K562 (cell line): ENCODE measurements around the gene CLC. TPM values are rescaled to one million over a fixed set of nuclear protein-coding genes. Genes with fewer than 3 reads are reported as not detected.

ENCODE experiments used
- ATAC-seq: fragments of 200-7000 bp; cut with Tn5 transposase; 3 replicates; pipeline ENCODE4 v1.9.1; 2020; ENCODE audit warnings: moderate library complexity
- BruUV-seq: library from RNA; stranded (reverse); fragments of 400-500 nt; replicated peaks from 2 replicates; lab custom pipeline; 2021; lab: Mats Ljungman, UMichigan
- CTCF ChIA-PET: fragments of 300-600 bp; formaldehyde crosslinking; extraction: SDS; loops from one replicate; lab custom pipeline; 2021; ENCODE audit warnings: low intra/inter-chr PET ratio; lab: Yijun Ruan, JAX
- POLR2A ChIA-PET: fragments of 300-600, 350-650 bp; sonication (Branson Sonifier 250); formaldehyde crosslinking; extraction: SDS; loops from one replicate; lab custom pipeline; 2021; ENCODE audit warnings: antibody characterized with exemption, inconsistent platforms; lab: Yijun Ruan, JAX
- DNase-seq, 4 experiments: peaks; one replicate each; pipeline versions ENCODE4 v3.0.0 to v3.0.0-alpha.2; 2011 to 2018; ENCODE audit warnings: low spot score in 3 of 4, mixed read lengths in 3 of 4; ENCODE audit errors: extremely low read depth in 1 of 4
- FAIRE-seq: peaks from 2 replicates; lab custom pipeline; 2011; peaks lifted over from hg19 to GRCh38; lab: Jason Lieb, UNC
- H2AFZ ChIP-seq: 2 replicates; pipeline ENCODE4 v1.6.0; 2011; ENCODE audit warnings: low read depth, low read length, control low read depth, inconsistent platforms
- H3K27ac ChIP-seq: fragments of 200-600 bp; 3 replicates; pipeline ENCODE4 v1.8.0; 2011; ENCODE audit warnings: low read depth, mild to moderate bottlenecking, control low read depth, inconsistent platforms, low read length, moderate library complexity, mixed read lengths; ENCODE audit errors: extremely low read depth
- H3K27me3 ChIP-seq, 2 experiments: fragments of 300-600 bp in 1 of 2; 2 replicates in 1 of 2; 3 replicates in 1 of 2; pipeline versions ENCODE4 v1.6.0 to v1.8.0; 2011; ENCODE audit warnings: inconsistent platforms in 2 of 2, low read length in 2 of 2, mild to moderate bottlenecking in 1 of 2, mixed read lengths in 1 of 2, moderate library complexity in 1 of 2; ENCODE audit not compliant: control insufficient read depth in 2 of 2, insufficient read depth in 2 of 2
- H3K36me3 ChIP-seq: fragments of 300-600 bp; 3 replicates; pipeline ENCODE4 v1.8.0; 2011; ENCODE audit warnings: mild to moderate bottlenecking, low read length, inconsistent platforms; ENCODE audit not compliant: control insufficient read depth, insufficient read depth
- H3K4me1 ChIP-seq, 2 experiments: fragments of 200-600 bp in 1 of 2; replicated peaks in 1 of 2; 2 replicates in 1 of 2; 3 replicates in 1 of 2; pipeline versions ENCODE4 v1.5.1 to v1.8.0; 2011; ENCODE audit warnings: inconsistent platforms in 2 of 2, low read length in 2 of 2, mild to moderate bottlenecking in 1 of 2, mixed read lengths in 1 of 2, moderate library complexity in 1 of 2; ENCODE audit not compliant: control insufficient read depth in 2 of 2, insufficient read depth in 2 of 2
- H3K4me2 ChIP-seq: 2 replicates; pipeline ENCODE4 v1.6.1; 2011; ENCODE audit warnings: low read length, control low read depth, inconsistent platforms, mixed read lengths; ENCODE audit not compliant: insufficient read depth
- H3K4me3 ChIP-seq: fragments of 200-600 bp; sonication (generic), shearing (Covaris generic); 2 replicates; pipeline ENCODE4 v1.5.1; 2016; ENCODE audit warnings: control low read depth, inconsistent platforms
- H3K79me2 ChIP-seq: fragments of 200-600 bp; 3 replicates; pipeline ENCODE4 v1.8.0; 2011; ENCODE audit warnings: low read length, inconsistent platforms; ENCODE audit not compliant: control insufficient read depth, insufficient read depth
- H3K9ac ChIP-seq, 2 experiments: 2 replicates each; pipeline versions ENCODE4 v1.6.0 to v1.6.1; 2011; ENCODE audit warnings: low read depth in 2 of 2, low read length in 2 of 2, control low read depth in 1 of 2, inconsistent platforms in 1 of 2, mild to moderate bottlenecking in 1 of 2, mixed read lengths in 1 of 2; ENCODE audit not compliant: insufficient read depth in 1 of 2
- H3K9me1 ChIP-seq: one replicate; pipeline ENCODE4 v1.6.0; 2011; ENCODE audit warnings: inconsistent platforms, mild to moderate bottlenecking, low read length, moderate library complexity; ENCODE audit not compliant: control insufficient read depth, insufficient read depth
- H3K9me3 ChIP-seq: replicated peaks from 2 replicates; pipeline ENCODE4 v1.5.1; 2011; ENCODE audit warnings: low read depth, low read length, inconsistent platforms; ENCODE audit not compliant: control insufficient read depth, insufficient read depth
- H4K20me1 ChIP-seq: replicated peaks from 2 replicates; pipeline ENCODE4 v1.6.1; 2011; ENCODE audit warnings: low read length, inconsistent platforms, mixed read lengths; ENCODE audit not compliant: control insufficient read depth, insufficient read depth
- CBX2 ChIP-seq: fragments of 200-600 bp; sonication (generic); IDR thresholded peaks from one replicate; pipeline ENCODE4 v1.6.1; 2012; ENCODE audit warnings: mild to moderate bottlenecking, low read length, inconsistent platforms; ENCODE audit not compliant: insufficient read depth, poor library complexity, severe bottlenecking
- ETV6 ChIP-seq, 3 experiments: fragments of 150-350 bp in 1 of 3; sonication (generic) in 1 of 3; formaldehyde crosslinking in 1 of 3; IDR thresholded peaks; 2 replicates each; pipeline versions ENCODE4 v1.6.1 to v1.8.0; 2014 to 2022; ENCODE audit warnings: borderline replicate concordance in 2 of 3, low read depth in 2 of 3, antibody characterized with exemption in 1 of 3, low read length in 1 of 3, mild to moderate bottlenecking in 1 of 3, missing genetic modification reagents in 1 of 3
- GTF3C2 ChIP-seq: IDR thresholded peaks from 3 replicates; pipeline ENCODE4 v1.6.1; 2011; ENCODE audit warnings: borderline replicate concordance, mild to moderate bottlenecking, moderate library complexity; ENCODE audit not compliant: insufficient read length; ENCODE audit errors: extremely low read depth
- KAT7 ChIP-seq: sonication (generic); formaldehyde crosslinking; IDR thresholded peaks from 2 replicates; pipeline ENCODE4 v1.8.0; 2022; ENCODE audit warnings: missing genetic modification reagents, mild to moderate bottlenecking, borderline replicate concordance
- NFIX ChIP-seq: fragments of 250-450 bp; sonication (Bioruptor Pico); IDR thresholded peaks from 2 replicates; pipeline ENCODE4 v1.4.0; 2020; ENCODE audit warnings: low read depth, mild to moderate bottlenecking, moderate library complexity
- SMAD1 ChIP-seq: fragments of 150-350 bp; IDR thresholded peaks from 2 replicates; pipeline ENCODE4 v1.6.1; 2014; ENCODE audit warnings: low read length, low read depth; ENCODE audit not compliant: partially characterized antibody
- TCF3 ChIP-seq: sonication (generic); formaldehyde crosslinking; IDR thresholded peaks from 2 replicates; pipeline ENCODE4 v1.4.0; 2020; ENCODE audit warnings: mild to moderate bottlenecking, missing genetic modification reagents
- ZNF41 ChIP-seq: fragments of 250-450 bp; sonication (Bioruptor Pico); conservative IDR thresholded peaks from 2 replicates; pipeline ENCODE4 v1.4.0; 2020; ENCODE audit warnings: mild to moderate bottlenecking
- WGBS: fragments of 100-300 bp; shearing (Covaris generic); methylation state at CpG from one replicate; pipeline ENCODE4 v1.1.6; 2016; ENCODE audit warnings: low coverage, mixed read lengths; ENCODE audit not compliant: insufficient coverage; ENCODE audit errors: missing lambda C conversion rate; 5-methylcytosine and 5-hydroxymethylcytosine counted together
- in situ Hi-C: fragments of 300-500 bp; cut with MboI; formaldehyde crosslinking; loops from 4 replicates; pipeline ENCODE4 v1.15.0; 2018; ENCODE audit warnings: inconsistent platforms, mixed read lengths
- intact Hi-C: fragments of 100-400 bp; cut with micrococcal nuclease; formaldehyde crosslinking; loops from 2 replicates; pipeline ENCODE4 v1.14.2; 2022
- polyA plus RNA-seq, 8 experiments: library from polyadenylated mRNA; depleted of rRNA in 4 of 8; stranded (reverse) in 5 of 8; unstranded in 3 of 8; fragments of >200 nt; fragmentation: Nextera tagmentation in 2 of 8; fragmentation: Illumina TruSeq in 1 of 8; extraction: Ambion mirVana in 2 of 8; extraction: Trizol in 1 of 8; gene quantifications; 2 replicates each; pipeline versions ENCODE4 v1.2.1 to v1.2.3, GENCODE V29; 2011 to 2014; ENCODE audit warnings: inconsistent platforms in 1 of 8, missing spikeins in 1 of 8
- total RNA-seq, 7 experiments: library from RNA; depleted of rRNA in 6 of 7; stranded (reverse); fragments of >200 nt in 6 of 7; fragmentation: Illumina TruSeq in 2 of 7; extraction: Trizol in 2 of 7; gene quantifications; 2 replicates each; pipeline versions ENCODE4 v1.2.1 to v1.2.3, GENCODE V29; 2011 to 2021; ENCODE audit warnings: low replicate concordance in 1 of 7
- TF ChIP-seq, protein P1 (sequence below), 3 experiments: fragments of 200-800 bp in 1 of 3; fragments of 250-450 bp in 1 of 3; fragments of 450-650 bp in 1 of 3; sonication (Bioruptor Pico) in 1 of 3; sonication (Bioruptor generic) in 1 of 3; formaldehyde crosslinking in 1 of 3; IDR thresholded peaks; 2 replicates each; pipeline versions ENCODE4 v1.6.1 to v1.8.0; 2016 to 2022; ENCODE audit warnings: mild to moderate bottlenecking in 2 of 3, missing genetic modification characterization in 2 of 3, missing compliant biosample characterization in 1 of 3, moderate library complexity in 1 of 3
- TF ChIP-seq, protein P2 (sequence below), 2 experiments: fragments of 450-650 bp in 1 of 2; sonication (generic) in 1 of 2; formaldehyde crosslinking in 1 of 2; IDR thresholded peaks in 1 of 2; conservative IDR thresholded peaks in 1 of 2; 2 replicates each; pipeline versions ENCODE4 v1.6.1 to v1.8.1; 2016 to 2023; ENCODE audit warnings: mild to moderate bottlenecking in 2 of 2, moderate library complexity in 2 of 2, inconsistent platforms in 1 of 2, missing genetic modification reagents in 1 of 2
- TF ChIP-seq, protein P3 (sequence below): IDR thresholded peaks from 2 replicates; pipeline ENCODE4 v1.6.1; 2016; ENCODE audit warnings: missing genetic modification characterization, missing compliant biosample characterization

The CLC gene
- total and polyA plus RNA-seq, 9 of the 15 experiments (the other 6 are each of a cell fraction or from before 2014, with no cell fraction given) = 0.44 to 1.1 (median 0.67) TPM; not detected in 3

- BruUV-seq = no TSS peak
- in situ Hi-C loops = no loop called here
- 0% methylated on average over 6 of the region's 6 CpGs for WGBS
- Histone ChIP-seq H3K4me2 (no peak overlapping the region), H3K79me2 (no peaks in the 10 kb centered on the region), H3K9ac (no peak overlapping the region), H2AFZ (no peak overlapping the region), H3K9me1 (no peaks in the 10 kb centered on the region), H3K4me3 (no peak overlapping the region), H3K4me1 (no peaks in the 10 kb centered on the region), H3K27ac (no peak overlapping the region), H3K36me3 (no peaks in the 10 kb centered on the region), H3K27me3 (peaks cover 0 to 8% of the 10 kb centered on the region in 2 experiments; a peak in 1 of 5 replicates), H4K20me1 (no peaks in the 10 kb centered on the region), H3K9me3 (no peaks in the 10 kb centered on the region)
- FAIRE-seq = no peak
- intact Hi-C loops = no loop called here
- DNase-seq = no peak
- CTCF ChIA-PET = no interaction called here
- no peak for ATAC-seq
- POLR2A ChIA-PET = no interaction called here
- TF ChIP-seq, protein P1, sequence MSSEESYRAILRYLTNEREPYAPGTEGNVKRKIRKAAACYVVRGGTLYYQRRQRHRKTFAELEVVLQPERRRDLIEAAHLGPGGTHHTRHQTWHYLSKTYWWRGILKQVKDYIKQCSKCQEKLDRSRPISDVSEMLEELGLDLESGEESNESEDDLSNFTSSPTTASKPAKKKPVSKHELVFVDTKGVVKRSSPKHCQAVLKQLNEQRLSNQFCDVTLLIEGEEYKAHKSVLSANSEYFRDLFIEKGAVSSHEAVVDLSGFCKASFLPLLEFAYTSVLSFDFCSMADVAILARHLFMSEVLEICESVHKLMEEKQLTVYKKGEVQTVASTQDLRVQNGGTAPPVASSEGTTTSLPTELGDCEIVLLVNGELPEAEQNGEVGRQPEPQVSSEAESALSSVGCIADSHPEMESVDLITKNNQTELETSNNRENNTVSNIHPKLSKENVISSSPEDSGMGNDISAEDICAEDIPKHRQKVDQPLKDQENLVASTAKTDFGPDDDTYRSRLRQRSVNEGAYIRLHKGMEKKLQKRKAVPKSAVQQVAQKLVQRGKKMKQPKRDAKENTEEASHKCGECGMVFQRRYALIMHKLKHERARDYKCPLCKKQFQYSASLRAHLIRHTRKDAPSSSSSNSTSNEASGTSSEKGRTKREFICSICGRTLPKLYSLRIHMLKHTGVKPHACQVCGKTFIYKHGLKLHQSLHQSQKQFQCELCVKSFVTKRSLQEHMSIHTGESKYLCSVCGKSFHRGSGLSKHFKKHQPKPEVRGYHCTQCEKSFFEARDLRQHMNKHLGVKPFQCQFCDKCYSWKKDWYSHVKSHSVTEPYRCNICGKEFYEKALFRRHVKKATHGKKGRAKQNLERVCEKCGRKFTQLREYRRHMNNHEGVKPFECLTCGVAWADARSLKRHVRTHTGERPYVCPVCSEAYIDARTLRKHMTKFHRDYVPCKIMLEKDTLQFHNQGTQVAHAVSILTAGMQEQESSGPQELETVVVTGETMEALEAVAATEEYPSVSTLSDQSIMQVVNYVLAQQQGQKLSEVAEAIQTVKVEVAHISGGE (CRISPR knock-in tag; IDR thresholded peaks at IDR 0.05) = no peak
- TF ChIP-seq, protein P2, sequence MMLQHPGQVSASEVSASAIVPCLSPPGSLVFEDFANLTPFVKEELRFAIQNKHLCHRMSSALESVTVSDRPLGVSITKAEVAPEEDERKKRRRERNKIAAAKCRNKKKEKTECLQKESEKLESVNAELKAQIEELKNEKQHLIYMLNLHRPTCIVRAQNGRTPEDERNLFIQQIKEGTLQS (IDR thresholded peaks at IDR 0.05) = no peak
- TF ChIP-seq, protein P2 (CRISPR knock-in tag; conservative IDR thresholded peaks at IDR 0.05) = no peak
- TF ChIP-seq ETV6 (IDR thresholded peaks at IDR 0.05; ENCODE audit: borderline replicate concordance in 1 of 2, low read depth in 2 of 2, low read length in 1 of 2) = no peak
- TF ChIP-seq ETV6 (CRISPR knock-in tag; IDR thresholded peaks at IDR 0.05; ENCODE audit: borderline replicate concordance) = no peak
- no peak for TF ChIP-seq TCF3 (CRISPR knock-in tag)
- no peak for TF ChIP-seq ZNF41 (CRISPR knock-in tag)
- TF ChIP-seq SMAD1 = no peak
- TF ChIP-seq, protein P3, sequence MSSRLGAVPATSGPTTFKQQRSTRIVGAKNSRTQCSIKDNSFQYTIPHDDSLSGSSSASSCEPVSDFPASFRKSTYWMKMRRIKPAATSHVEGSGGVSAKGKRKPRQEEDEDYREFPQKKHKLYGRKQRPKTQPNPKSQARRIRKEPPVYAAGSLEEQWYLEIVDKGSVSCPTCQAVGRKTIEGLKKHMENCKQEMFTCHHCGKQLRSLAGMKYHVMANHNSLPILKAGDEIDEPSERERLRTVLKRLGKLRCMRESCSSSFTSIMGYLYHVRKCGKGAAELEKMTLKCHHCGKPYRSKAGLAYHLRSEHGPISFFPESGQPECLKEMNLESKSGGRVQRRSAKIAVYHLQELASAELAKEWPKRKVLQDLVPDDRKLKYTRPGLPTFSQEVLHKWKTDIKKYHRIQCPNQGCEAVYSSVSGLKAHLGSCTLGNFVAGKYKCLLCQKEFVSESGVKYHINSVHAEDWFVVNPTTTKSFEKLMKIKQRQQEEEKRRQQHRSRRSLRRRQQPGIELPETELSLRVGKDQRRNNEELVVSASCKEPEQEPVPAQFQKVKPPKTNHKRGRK = no peak
- no peak for TF ChIP-seq NFIX (CRISPR knock-in tag)
- TF ChIP-seq CBX2 = no peak
- TF ChIP-seq KAT7 (CRISPR knock-in tag) = no peak
- no peak for TF ChIP-seq GTF3C2
Measured at GRCh38 chr19:39728040-39728439, 9.8 kb downstream of the CLC start.
